HEK293T (cell line): ENCODE results near the gene CENPB.

Experiments
- BHLHE40 ChIP-seq: fragments of 450-650 bp; IDR thresholded peaks from 2 replicates; pipeline ENCODE4 v1.6.1; 2016; ENCODE audit warnings: mild to moderate bottlenecking, moderate library complexity, borderline replicate concordance
- ELF4 ChIP-seq: fragments of 450-650 bp; IDR thresholded peaks from 2 replicates; pipeline ENCODE4 v1.6.1; 2017; ENCODE audit warnings: antibody characterized with exemption
- HDGF ChIP-seq: fragments of 450-650 bp; IDR thresholded peaks from 2 replicates; pipeline ENCODE4 v1.6.1; 2017; ENCODE audit warnings: antibody characterized with exemption, borderline replicate concordance
- NFRKB ChIP-seq: fragments of 450-650 bp; IDR thresholded peaks from 2 replicates; pipeline ENCODE4 v1.6.1; 2016; ENCODE audit warnings: mild to moderate bottlenecking, moderate library complexity
- SP1 ChIP-seq: fragments of 450-650 bp; IDR thresholded peaks from 2 replicates; pipeline ENCODE4 v1.6.1; 2017
- SUZ12 ChIP-seq: fragments of 450-650 bp; IDR thresholded peaks from 2 replicates; pipeline ENCODE4 v1.6.1; 2016; ENCODE audit warnings: mild to moderate bottlenecking
- TARDBP ChIP-seq: fragments of 450-650 bp; IDR thresholded peaks from 2 replicates; pipeline ENCODE4 v1.6.1; 2016
- ZNF384 ChIP-seq: fragments of 450-650 bp; IDR thresholded peaks from 2 replicates; pipeline ENCODE4 v1.6.1; 2016

DNA sequence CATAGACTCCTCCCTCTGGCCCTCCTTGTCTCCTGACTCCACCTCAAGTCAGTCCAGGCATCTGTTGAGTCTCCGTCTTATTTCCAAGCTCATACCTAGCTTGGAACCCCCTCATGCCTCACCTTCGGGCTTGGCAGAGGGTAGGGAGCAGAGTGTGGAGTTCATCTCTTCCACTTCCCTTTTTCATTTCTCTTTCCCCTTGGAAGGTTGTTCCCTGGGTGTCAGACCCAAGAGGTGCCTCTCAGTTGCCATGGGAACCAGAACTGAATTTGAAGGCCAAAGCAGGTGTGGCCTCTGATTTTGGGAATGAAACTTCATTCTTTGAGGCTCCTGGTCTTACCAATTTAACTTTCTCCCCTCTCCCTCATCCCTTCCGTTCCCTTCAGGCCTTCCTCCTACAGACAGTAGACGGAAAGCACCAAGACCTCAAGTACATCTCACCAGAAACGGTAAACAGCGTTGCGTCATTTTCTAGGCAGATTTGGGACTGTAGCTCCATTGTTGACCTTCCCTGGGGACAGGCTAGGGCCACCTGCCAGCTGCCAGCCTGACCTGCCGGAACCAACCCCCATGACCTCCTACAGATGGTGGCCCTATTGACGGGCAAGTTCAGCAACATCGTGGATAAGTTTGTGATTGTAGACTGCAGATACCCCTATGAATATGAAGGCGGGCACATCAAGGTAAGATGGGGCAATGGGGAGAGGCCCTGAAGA lies 16.1 kb upstream of the CENPB start:
- TF ChIP-seq ELF4 (no peak), SP1 (no peak), HDGF (no peak), ZNF384 (no peak), NFRKB (no peak), BHLHE40 (no peak), TARDBP (no peak), SUZ12 (no peak)
